ENCODE measurements around the gene GABRA6.

- TF ChIP-seq CTCF (IDR thresholded peaks at IDR 0.05 in 4 of 5, conservative IDR thresholded peaks at IDR 0.05 in 1 of 5) (no peak), POLR2A (IDR thresholded peaks at IDR 0.05) (no peak)
These were observed 14.5 kb downstream of the GABRA6 start for GRCh38 chr5:161700065-161700464.
